Activated T-helper 1 cell treated with anti-CD3 and anti-CD28 coated beads, Interleukin-12 subunit alpha, Interleukin-12 subunit beta, Interleukin-2, Interleukin-4 antibody, amounts not matched to agents 30 ng/mL and 10 ng/mL and 1 ng/mL, durations not matched to agents 14 hours and 24 hours and 36 hours (primary cell): ENCODE results near the gene STXBP3. TPM values are rescaled to one million over a fixed set of nuclear protein-coding genes. Genes with fewer than 3 reads are reported as not detected.

ENCODE experiments used
- DNase-seq: peaks from one replicate; pipeline ENCODE4 v3.0.0; 2021; ENCODE audit warnings: low spot score
- H3K27ac Mint-ChIP-seq: one replicate; pipeline ENCODE4 v1.8.0; 2021; ENCODE audit warnings: mild to moderate bottlenecking, mixed read lengths
- H3K27me3 Mint-ChIP-seq: one replicate; pipeline ENCODE4 v1.8.0; 2022; ENCODE audit warnings: mild to moderate bottlenecking, moderate library complexity, mixed read lengths; ENCODE audit not compliant: insufficient read depth
- H3K36me3 Mint-ChIP-seq: one replicate; pipeline ENCODE4 v1.8.0; 2021; ENCODE audit warnings: low read depth, mixed read lengths
- H3K4me1 Mint-ChIP-seq: one replicate; pipeline ENCODE4 v1.8.0; 2021; ENCODE audit warnings: low read depth, mixed read lengths
- H3K4me3 Mint-ChIP-seq: one replicate; pipeline ENCODE4 v1.8.0; 2021; ENCODE audit warnings: mild to moderate bottlenecking, moderate library complexity, mixed read lengths
- H3K9me3 Mint-ChIP-seq: one replicate; pipeline ENCODE4 v1.8.0; 2021; ENCODE audit warnings: mixed read lengths
- intact Hi-C: fragments of 100-400 bp; cut with micrococcal nuclease; formaldehyde crosslinking; loops from one replicate; pipeline ENCODE4 v1.15.1; 2024
- total RNA-seq: library from RNA; stranded (reverse); gene quantifications from 2 replicates; pipeline ENCODE4 v1.2.3, GENCODE V29; 2022

The STXBP3 gene
- total RNA-seq, 1 donor from 2014 or later = 39.6 TPM

DNA sequence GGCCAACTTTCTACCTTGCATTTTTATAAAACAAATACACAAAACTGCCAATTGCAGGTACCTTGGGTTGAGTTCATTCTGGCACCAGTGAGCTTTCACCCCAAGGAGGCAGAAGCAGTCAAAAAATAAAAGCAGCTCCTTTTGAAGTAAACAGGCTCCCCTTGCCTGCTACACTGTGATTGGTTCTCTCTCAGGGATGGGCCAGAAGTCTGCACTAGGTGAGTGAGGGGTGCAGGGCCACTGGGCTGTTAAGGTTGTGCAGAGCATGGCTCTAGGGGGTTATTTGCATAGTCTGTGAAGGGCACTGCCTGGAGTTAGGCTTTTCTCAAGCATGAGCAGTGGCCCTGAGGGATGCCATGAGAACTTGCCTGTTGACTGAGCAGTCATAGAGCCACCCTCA is 71.3 kb downstream of the STXBP3 start:
- H3K4me1 Mint-ChIP-seq = no peaks in the 10 kb centered on the region
- H3K4me3 Mint-ChIP-seq = no peak overlapping the region
- H3K9me3 Mint-ChIP-seq = no peaks in the 10 kb centered on the region
- peaks cover 8% of the 10 kb centered on the region for H3K27me3 Mint-ChIP-seq
- no peaks in the 10 kb centered on the region for H3K36me3 Mint-ChIP-seq
- no peak overlapping the region for H3K27ac Mint-ChIP-seq
- DNase-seq = no peak
- intact Hi-C loops = no loop called here

DNA sequence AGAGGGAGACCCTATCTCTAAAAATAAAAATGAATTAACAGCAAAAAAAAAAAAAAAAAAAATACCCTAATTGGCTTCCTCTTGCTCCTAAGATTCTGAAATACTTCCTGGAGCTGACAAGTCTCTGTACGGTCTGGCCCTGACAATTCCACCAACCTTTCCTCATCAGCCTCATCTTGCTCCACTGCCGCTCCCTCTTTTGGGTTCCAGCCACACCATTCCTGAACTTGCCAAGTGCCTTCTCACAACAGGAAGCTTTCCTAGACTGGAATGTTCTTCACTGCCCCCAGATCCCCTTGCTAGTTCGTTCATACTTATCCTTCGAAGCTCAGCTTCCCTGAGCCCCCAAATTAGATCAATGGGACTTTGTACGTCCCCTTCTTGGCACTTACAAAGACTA is 73.4 kb downstream of the STXBP3 start:
- intact Hi-C loops = no loop called here

DNA sequence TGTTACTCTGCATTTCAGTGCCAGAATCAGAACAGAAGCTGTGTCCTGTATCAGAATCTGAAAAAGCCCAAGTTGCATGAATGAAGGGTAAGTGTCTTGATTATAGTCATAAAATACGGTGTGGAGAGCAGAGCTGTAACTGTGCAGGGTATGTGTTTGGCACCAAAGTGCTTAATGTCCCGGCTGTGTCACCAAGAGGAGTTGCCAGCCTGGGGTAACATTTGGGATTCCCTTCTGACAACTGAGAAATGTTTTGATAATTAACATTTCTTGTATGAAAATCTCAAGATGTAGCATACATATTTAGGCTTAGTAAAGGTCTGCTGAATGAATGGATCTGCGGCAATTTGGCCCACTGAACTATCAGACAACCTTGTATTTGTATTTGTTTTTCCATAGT is 77.2 kb downstream of the STXBP3 start:
- H3K27me3 Mint-ChIP-seq = peaks cover 10% of the 10 kb centered on the region
- H3K9me3 Mint-ChIP-seq = no peaks in the 10 kb centered on the region
- H3K27ac Mint-ChIP-seq = no peak overlapping the region
- no peak overlapping the region for H3K4me3 Mint-ChIP-seq
- intact Hi-C loops = no loop called here
- no peaks in the 10 kb centered on the region for H3K4me1 Mint-ChIP-seq
- H3K36me3 Mint-ChIP-seq = no peaks in the 10 kb centered on the region
- DNase-seq = no peak

More for the DNA sequence above, 73.4 kb downstream of the STXBP3 start:
- Mint-ChIP-seq H3K27me3 (peaks cover 11% of the 10 kb centered on the region), H3K4me1 (no peaks in the 10 kb centered on the region), H3K27ac (no peak overlapping the region), H3K36me3 (no peaks in the 10 kb centered on the region), H3K9me3 (no peaks in the 10 kb centered on the region), H3K4me3 (no peak overlapping the region)
- no peak for DNase-seq

DNA sequence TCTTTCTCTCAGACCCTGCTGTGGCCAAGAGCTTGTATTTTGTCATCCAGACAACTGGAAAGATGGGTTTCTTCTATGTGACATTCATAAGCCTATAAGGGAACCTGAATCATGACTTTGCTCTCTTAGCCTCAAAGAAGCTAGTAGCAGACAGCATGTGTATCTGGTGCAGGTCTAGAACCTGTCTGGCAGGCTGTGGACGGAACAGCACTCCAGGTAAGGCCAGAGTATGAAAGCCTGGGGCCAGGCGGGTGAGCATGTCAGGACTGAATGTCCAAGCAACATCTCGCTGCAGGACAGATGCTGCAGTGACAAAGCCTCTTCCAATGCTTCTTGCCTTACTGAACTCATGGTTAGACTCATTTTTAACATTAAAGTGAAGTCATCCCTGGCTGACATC is 77.6 kb downstream of the STXBP3 start:
- Mint-ChIP-seq H3K9me3 (no peaks in the 10 kb centered on the region), H3K4me1 (no peaks in the 10 kb centered on the region), H3K4me3 (no peak overlapping the region), H3K27ac (no peak overlapping the region), H3K36me3 (no peaks in the 10 kb centered on the region), H3K27me3 (peaks cover 10% of the 10 kb centered on the region)
- intact Hi-C loops = no loop called here
- DNase-seq = no peak

DNA sequence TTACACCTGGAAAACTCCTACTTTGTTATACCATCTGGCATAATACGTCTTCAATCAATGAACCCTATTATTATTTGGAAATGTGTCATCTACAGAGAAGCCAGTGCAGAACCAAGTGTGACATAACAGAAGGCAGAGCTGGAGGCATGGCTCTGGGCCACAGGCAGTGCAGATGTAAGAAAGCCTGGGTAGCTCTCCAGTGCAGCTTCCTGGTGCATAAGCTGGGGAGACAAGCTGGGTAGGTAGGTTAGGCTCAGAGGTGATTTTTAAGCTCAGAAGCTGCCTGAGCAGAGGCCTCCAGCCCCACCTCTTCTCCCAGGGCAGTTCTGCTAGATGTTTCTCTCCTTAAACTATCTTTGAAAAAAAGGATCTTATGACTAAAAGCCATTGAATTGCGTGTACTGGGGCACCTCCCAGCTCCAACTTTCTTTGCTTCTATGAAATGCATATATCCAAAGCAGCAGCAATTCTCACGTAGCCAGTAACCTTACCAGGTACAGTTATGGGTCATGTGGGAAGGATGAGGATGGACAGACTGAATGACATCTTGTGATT is 79.7 kb downstream of the STXBP3 start:
- intact Hi-C loops = no loop called here

DNA sequence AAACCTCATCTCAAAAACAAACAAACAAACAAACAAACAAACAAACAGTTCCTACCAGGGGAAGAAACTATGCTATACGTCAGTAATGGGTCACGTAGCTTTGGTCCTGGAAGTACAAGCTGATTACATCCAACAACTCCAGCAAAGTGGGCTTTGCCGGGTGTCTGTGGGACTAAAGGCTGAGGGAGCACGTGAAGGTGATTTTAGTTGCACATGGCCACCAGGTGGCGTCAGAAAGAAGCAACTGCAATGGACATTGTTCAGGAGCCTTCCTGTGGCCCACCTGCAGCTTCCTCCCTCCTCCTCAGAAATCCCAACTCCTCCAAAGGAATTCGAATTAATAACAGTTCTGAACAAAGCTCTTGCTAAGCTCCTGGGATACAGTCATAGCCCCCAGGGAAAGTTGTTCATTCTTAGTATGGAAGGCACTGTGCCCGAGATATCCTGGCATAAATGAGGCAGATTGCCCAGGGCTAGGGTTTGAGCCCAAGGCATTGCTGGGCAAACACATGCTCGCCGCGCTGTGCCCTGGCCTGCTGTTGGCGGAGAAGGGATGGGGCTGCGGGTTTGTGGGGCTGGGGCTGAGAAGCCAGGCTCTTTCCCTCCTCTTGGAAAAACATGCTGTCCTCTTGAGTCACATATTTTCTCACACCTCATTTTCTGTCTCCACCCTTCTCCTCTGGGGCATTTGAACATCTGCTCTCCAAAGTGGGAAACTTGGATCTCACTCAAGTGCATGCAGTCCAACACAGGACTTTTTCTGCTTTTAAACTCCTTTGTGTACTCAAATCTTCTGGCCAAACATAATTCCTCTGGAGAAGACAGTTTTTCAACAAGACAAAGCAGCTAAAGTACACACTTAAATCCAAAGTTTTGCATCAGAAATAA is 81.8 kb downstream of the STXBP3 start:
- H3K36me3 Mint-ChIP-seq = no peaks in the 10 kb centered on the region
- DNase-seq = peak; percentile 45
- intact Hi-C loops = loop anchor here (1.0 kb wide), 2 partner anchors 70 to 284 kb away; a partner anchor contains a TSS
- H3K27ac Mint-ChIP-seq = no peak overlapping the region
- no peaks in the 10 kb centered on the region for H3K4me1 Mint-ChIP-seq
- peaks cover 6% of the 10 kb centered on the region for H3K27me3 Mint-ChIP-seq
- no peak overlapping the region for H3K4me3 Mint-ChIP-seq
- no peaks in the 10 kb centered on the region for H3K9me3 Mint-ChIP-seq

More for the DNA sequence above, 79.7 kb downstream of the STXBP3 start:
- Mint-ChIP-seq H3K36me3 (no peaks in the 10 kb centered on the region), H3K4me3 (no peak overlapping the region), H3K9me3 (no peaks in the 10 kb centered on the region), H3K4me1 (no peaks in the 10 kb centered on the region), H3K27ac (no peak overlapping the region), H3K27me3 (peaks cover 10% of the 10 kb centered on the region)
- DNase-seq = no peak

DNA sequence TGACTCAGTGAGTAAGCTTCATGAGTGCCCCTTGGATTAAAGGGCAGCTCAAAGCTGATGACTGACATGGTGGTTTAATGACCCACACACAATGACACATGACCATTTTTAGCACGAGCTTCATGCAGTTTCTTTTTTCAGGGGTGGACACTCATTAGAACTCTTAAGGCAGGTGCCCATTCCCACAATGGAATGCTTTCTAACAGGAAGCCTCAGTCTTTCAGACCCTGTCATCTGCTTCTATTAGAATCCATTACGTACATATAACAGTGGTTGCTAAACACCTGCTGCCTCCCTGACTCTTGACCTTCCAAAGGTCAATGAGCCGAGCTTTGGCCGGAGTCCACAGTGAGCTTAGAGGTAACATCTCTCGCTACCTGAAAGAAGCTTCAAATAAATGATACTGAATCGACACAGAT is 83.0 kb downstream of the STXBP3 start:
- Mint-ChIP-seq H3K36me3 (no peaks in the 10 kb centered on the region), H3K4me3 (no peak overlapping the region), H3K27ac (no peak overlapping the region), H3K4me1 (no peaks in the 10 kb centered on the region), H3K27me3 (peaks cover 6% of the 10 kb centered on the region), H3K9me3 (no peaks in the 10 kb centered on the region)
- DNase-seq = no peak
- intact Hi-C loops = no loop called here

DNA sequence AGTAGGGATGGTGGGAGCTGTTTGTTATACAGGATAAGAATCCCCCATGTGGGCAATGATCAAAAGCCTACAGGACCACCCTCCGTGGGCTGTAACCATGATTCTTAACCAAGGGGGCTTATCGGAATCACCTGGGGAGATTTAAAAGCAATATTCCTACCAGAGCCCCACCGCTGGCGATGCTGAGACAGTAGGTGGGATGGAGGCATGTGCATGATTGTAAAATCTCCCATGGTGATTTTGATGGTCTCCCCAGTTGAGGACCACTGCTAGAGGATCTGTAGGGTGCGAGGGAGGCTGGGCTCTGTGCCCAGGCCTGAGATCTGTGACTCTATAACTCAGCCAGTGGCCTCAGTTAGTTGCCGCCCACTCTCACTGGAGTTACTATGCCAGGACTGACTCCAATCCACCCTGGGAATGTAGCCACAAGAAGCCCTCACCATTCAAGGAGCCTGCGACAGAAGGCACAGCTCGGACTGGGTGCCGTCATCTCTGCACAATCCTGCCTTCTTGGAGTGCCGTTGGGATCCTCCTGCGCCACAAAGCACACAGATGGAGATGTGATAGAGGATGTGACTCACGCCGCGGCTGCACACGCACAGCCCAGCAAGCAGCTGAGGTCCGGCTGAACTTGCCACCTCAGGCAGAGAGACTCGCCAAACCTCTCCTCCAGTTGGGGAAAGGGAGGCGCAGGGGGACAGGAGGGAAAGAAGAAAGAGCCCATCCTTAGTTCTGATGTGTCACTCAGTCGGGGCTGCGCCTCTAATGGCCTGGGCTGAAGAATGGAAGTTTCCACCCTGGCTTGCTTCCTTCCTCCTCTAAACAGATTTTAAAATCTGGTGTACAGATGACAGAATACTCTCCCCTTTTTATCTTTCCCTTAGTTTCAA is 83.9 kb downstream of the STXBP3 start:
- Mint-ChIP-seq H3K27ac (no peak overlapping the region), H3K4me1 (no peaks in the 10 kb centered on the region), H3K27me3 (peaks cover 6% of the 10 kb centered on the region), H3K36me3 (no peaks in the 10 kb centered on the region), H3K9me3 (no peaks in the 10 kb centered on the region), H3K4me3 (no peak overlapping the region)
- intact Hi-C loops = no loop called here
- no peak for DNase-seq

DNA sequence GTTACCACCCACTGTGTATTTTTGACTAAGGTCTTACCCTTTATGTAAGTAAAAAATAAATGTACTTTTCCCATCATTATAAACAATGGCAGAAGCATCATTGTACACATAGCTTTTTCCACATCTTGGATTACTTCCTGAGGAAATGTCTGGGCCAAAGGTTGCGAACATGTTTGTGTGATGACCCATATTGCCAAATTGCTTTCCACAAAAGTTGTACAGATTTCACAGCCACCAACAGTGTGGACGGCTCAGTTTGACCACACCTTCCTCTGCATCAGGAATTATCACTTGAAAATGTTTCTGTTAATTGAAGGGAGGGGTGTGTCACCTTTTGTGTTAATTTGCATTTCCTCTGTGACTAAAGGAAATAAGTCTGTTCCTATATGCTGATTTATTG is 84.8 kb downstream of the STXBP3 start:
- no peak for DNase-seq
- no peaks in the 10 kb centered on the region for H3K9me3 Mint-ChIP-seq
- no peak overlapping the region for H3K27ac Mint-ChIP-seq
- intact Hi-C loops = no loop called here
- H3K4me1 Mint-ChIP-seq = no peaks in the 10 kb centered on the region
- no peaks in the 10 kb centered on the region for H3K36me3 Mint-ChIP-seq
- H3K4me3 Mint-ChIP-seq = no peak overlapping the region
- H3K27me3 Mint-ChIP-seq = peaks cover 6% of the 10 kb centered on the region

DNA sequence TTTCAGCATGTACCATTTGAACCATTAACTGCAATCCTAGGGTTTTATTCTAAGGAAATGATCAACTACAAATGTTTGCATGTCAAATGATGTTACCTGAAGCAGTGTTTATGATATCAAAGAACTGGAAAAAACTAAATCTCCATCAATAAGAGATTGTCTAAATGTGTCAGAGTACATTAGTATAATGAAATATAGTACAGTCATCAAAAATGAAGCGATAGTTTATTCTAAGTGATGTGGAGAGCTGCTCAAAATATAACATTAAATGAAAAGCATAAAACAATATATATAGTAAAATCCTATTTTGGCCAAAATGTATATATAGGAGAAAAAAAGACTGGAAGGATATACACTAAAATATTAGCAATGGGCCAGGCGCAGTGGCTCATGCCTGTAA is 86.5 kb downstream of the STXBP3 start:
- Mint-ChIP-seq H3K27ac (no peak overlapping the region), H3K27me3 (peaks cover 8% of the 10 kb centered on the region), H3K4me3 (no peak overlapping the region), H3K36me3 (no peaks in the 10 kb centered on the region), H3K9me3 (no peaks in the 10 kb centered on the region), H3K4me1 (no peaks in the 10 kb centered on the region)
- intact Hi-C loops = no loop called here
- no peak for DNase-seq

DNA sequence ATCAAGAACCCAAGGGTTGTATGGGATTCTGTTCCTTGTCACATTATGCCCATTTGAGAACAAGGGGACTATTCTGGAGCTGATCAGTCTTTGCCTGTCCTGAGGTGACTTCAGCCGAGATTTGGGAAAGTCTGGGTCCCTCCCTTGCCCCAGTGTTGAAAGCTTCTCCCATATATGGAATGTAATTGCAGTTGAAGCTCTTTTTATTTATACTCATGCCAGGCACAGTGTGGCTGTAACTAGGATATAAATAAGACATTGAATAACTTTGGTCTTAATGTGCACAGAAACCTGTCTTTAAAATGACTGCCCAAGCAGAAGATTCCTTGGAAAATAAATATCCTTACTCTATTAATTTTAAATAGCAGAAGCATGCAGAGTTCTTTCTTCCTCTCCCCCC is 95.2 kb downstream of the STXBP3 start:
- no peak overlapping the region for H3K4me3 Mint-ChIP-seq
- H3K27ac Mint-ChIP-seq = no peak overlapping the region
- H3K36me3 Mint-ChIP-seq = no peaks in the 10 kb centered on the region
- no peak for DNase-seq
- no peaks in the 10 kb centered on the region for H3K4me1 Mint-ChIP-seq
- peaks cover 31% of the 10 kb centered on the region for H3K27me3 Mint-ChIP-seq
- no peaks in the 10 kb centered on the region for H3K9me3 Mint-ChIP-seq
- intact Hi-C loops = no loop called here

DNA sequence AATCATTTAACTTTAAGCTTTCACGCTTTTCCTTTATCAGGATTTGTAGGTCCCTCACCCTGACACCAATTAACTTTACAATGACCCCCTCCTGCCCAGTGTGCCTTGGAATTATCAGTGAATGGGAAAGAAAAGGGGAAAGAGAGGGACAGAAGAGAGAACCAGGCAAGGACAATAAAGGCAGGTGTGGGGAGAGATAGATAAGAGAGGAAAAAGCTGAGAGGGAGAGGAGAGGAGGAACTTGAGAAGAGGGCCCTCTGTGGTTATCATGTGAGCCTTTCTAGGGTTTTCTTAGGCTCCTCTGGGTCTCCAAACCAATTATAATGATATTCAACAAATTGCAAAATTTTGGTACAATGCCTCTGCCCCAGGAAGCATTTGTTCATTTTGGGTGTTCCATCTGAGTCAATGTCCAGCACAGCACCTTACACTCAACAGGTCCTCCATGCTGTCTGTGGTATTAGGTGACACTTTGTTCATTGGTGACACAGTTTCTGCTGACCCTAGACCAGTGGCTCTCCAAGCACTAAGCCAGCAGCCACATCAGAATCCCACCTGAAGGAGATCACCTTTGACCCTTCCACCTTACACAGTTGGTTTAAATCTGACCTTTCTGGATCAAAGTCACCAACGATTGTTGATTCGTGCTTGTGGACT is 96.2 kb downstream of the STXBP3 start:
- no peak for DNase-seq
- no peaks in the 10 kb centered on the region for H3K36me3 Mint-ChIP-seq
- peaks cover 27% of the 10 kb centered on the region for H3K27me3 Mint-ChIP-seq
- no peak overlapping the region for H3K27ac Mint-ChIP-seq
- H3K4me3 Mint-ChIP-seq = no peak overlapping the region
- no peaks in the 10 kb centered on the region for H3K9me3 Mint-ChIP-seq
- intact Hi-C loops = no loop called here
- H3K4me1 Mint-ChIP-seq = no peaks in the 10 kb centered on the region
